Astrocyte (in vitro differentiated cells and primary cell): ENCODE data around the gene NPAS3. TPM values are rescaled to one million over a fixed set of nuclear protein-coding genes. Genes with fewer than 3 reads are reported as not detected.

ENCODE experiments used
- DNase-seq: peaks from one replicate; pipeline ENCODE4 v3.0.0-alpha.2; 2010; ENCODE audit warnings: low read depth
- FAIRE-seq: peaks from 2 replicates; lab custom pipeline; 2011; peaks lifted over from hg19 to GRCh38; lab: Jason Lieb, UNC
- H2AFZ ChIP-seq: 2 replicates; pipeline ENCODE4 v1.6.0; 2012; ENCODE audit warnings: low read depth, low read length, inconsistent platforms
- H3K27ac ChIP-seq: 2 replicates; pipeline ENCODE4 v1.5.1; 2011; ENCODE audit warnings: low read depth, low read length, inconsistent platforms
- H3K27me3 ChIP-seq: 2 replicates; pipeline ENCODE4 v1.6.0; 2011; ENCODE audit warnings: low read length, inconsistent platforms; ENCODE audit not compliant: insufficient read depth
- H3K36me3 ChIP-seq: 2 replicates; pipeline ENCODE4 v1.5.1; 2011; ENCODE audit warnings: low read length, inconsistent platforms; ENCODE audit not compliant: insufficient read depth
- H3K4me1 ChIP-seq: 2 replicates; pipeline ENCODE4 v1.5.1; 2011; ENCODE audit warnings: low read length, inconsistent platforms; ENCODE audit not compliant: insufficient read depth
- H3K4me2 ChIP-seq: 2 replicates; pipeline ENCODE4 v1.6.0; 2012; ENCODE audit warnings: low read length, inconsistent platforms
- H3K4me3 ChIP-seq: 2 replicates; pipeline ENCODE4 v1.5.1; 2011; ENCODE audit warnings: low read depth, mild to moderate bottlenecking, low read length, inconsistent platforms; ENCODE audit not compliant: insufficient read depth
- H3K79me2 ChIP-seq: 2 replicates; pipeline ENCODE4 v1.6.0; 2012; ENCODE audit warnings: mild to moderate bottlenecking, low read length, inconsistent platforms; ENCODE audit not compliant: insufficient read depth
- H3K9ac ChIP-seq: 2 replicates; pipeline ENCODE4 v1.6.0; 2012; ENCODE audit warnings: mild to moderate bottlenecking, low read length, inconsistent platforms
- H3K9me3 ChIP-seq: 2 replicates; pipeline ENCODE4 v1.5.1; 2012; ENCODE audit warnings: low read depth, mild to moderate bottlenecking, low read length, inconsistent platforms; ENCODE audit not compliant: insufficient read depth
- H4K20me1 ChIP-seq: 2 replicates; pipeline ENCODE4 v1.6.0; 2012; ENCODE audit warnings: low read length, inconsistent platforms; ENCODE audit not compliant: insufficient read depth
- H3K27ac Mint-ChIP-seq: one replicate; pipeline ENCODE4 v1.8.0; 2021; ENCODE audit warnings: mild to moderate bottlenecking, mixed read lengths; ENCODE audit not compliant: unreplicated experiment
- H3K27me3 Mint-ChIP-seq: one replicate; pipeline ENCODE4 v1.8.0; 2021; ENCODE audit warnings: low read depth, mixed read lengths; ENCODE audit not compliant: unreplicated experiment
- H3K36me3 Mint-ChIP-seq: one replicate; pipeline ENCODE4 v1.8.0; 2021; ENCODE audit warnings: low read depth, mixed read lengths; ENCODE audit not compliant: unreplicated experiment
- H3K4me1 Mint-ChIP-seq: one replicate; pipeline ENCODE4 v1.8.0; 2021; ENCODE audit warnings: low read depth, mixed read lengths; ENCODE audit not compliant: unreplicated experiment
- H3K4me3 Mint-ChIP-seq: one replicate; pipeline ENCODE4 v1.8.0; 2021; ENCODE audit warnings: mild to moderate bottlenecking, moderate library complexity, mixed read lengths; ENCODE audit not compliant: unreplicated experiment
- H3K9me3 Mint-ChIP-seq: one replicate; pipeline ENCODE4 v1.8.0; 2021; ENCODE audit warnings: mild to moderate bottlenecking, mixed read lengths; ENCODE audit not compliant: unreplicated experiment
- CTCF ChIP-seq: IDR thresholded peaks from 2 replicates; pipeline ENCODE4 v1.5.1; 2011; ENCODE audit warnings: low read depth, mild to moderate bottlenecking, inconsistent platforms, low read length, moderate library complexity; ENCODE audit not compliant: insufficient read depth
- EZH2 ChIP-seq: IDR thresholded peaks from 2 replicates; pipeline ENCODE4 v1.6.1; 2012; ENCODE audit warnings: mild to moderate bottlenecking, low read length, inconsistent platforms; ENCODE audit not compliant: insufficient read depth
- total RNA-seq: library from RNA; stranded (reverse); gene quantifications from 2 replicates; pipeline ENCODE4 v1.2.1, GENCODE V29; 2021

Gene NPAS3
- total RNA-seq, 1 donor from 2014 or later, result 2.6 TPM

GRCh38 chr14:33808187-33808586 is 869.5 kb downstream of the NPAS3 start:
- no peaks in the 10 kb centered on the region for H3K4me1 ChIP-seq
- TF ChIP-seq EZH2, result no peak
- TF ChIP-seq CTCF, result no peak
- H3K9me3 ChIP-seq, result no peaks in the 10 kb centered on the region
- no peaks in the 10 kb centered on the region for H4K20me1 ChIP-seq
- H3K27ac ChIP-seq, result no peak overlapping the region
- no peaks in the 10 kb centered on the region for H3K36me3 Mint-ChIP-seq
- H3K36me3 ChIP-seq, result no peaks in the 10 kb centered on the region
- DNase-seq (no peak), FAIRE-seq (no peak)
- no peak overlapping the region for H3K27ac Mint-ChIP-seq
- no peak overlapping the region for H3K9ac ChIP-seq
- peaks cover 4% of the 10 kb centered on the region for H3K27me3 Mint-ChIP-seq
- H3K4me2 ChIP-seq, result no peak overlapping the region
- no peak overlapping the region for H3K4me3 ChIP-seq
- H3K4me1 Mint-ChIP-seq, result no peaks in the 10 kb centered on the region
- H3K79me2 ChIP-seq, result no peaks in the 10 kb centered on the region
- H3K4me3 Mint-ChIP-seq, result no peak overlapping the region
- no peak overlapping the region for H2AFZ ChIP-seq
- H3K9me3 Mint-ChIP-seq, result no peaks in the 10 kb centered on the region
- no peaks in the 10 kb centered on the region for H3K27me3 ChIP-seq

GRCh38 chr14:33809396-33809981 is 870.8 kb downstream of the NPAS3 start:
- H3K4me2 ChIP-seq, result no peak overlapping the region
- H3K4me3 ChIP-seq, result no peak overlapping the region
- no peaks in the 10 kb centered on the region for H3K9me3 ChIP-seq
- no peak overlapping the region for H2AFZ ChIP-seq
- H3K27ac ChIP-seq, result no peak overlapping the region
- Mint-ChIP-seq H3K27me3 (peaks cover 4% of the 10 kb centered on the region), H3K27ac (no peak overlapping the region), H3K36me3 (no peaks in the 10 kb centered on the region), H3K4me3 (no peak overlapping the region), H3K4me1 (peaks cover 7% of the 10 kb centered on the region), H3K9me3 (no peaks in the 10 kb centered on the region)
- no peaks in the 10 kb centered on the region for H4K20me1 ChIP-seq
- H3K27me3 ChIP-seq, result no peaks in the 10 kb centered on the region
- TF ChIP-seq CTCF (no peak), EZH2 (no peak)
- no peak overlapping the region for H3K9ac ChIP-seq
- no peaks in the 10 kb centered on the region for H3K4me1 ChIP-seq
- DNase-seq (no peak), FAIRE-seq (no peak)
- H3K79me2 ChIP-seq, result no peaks in the 10 kb centered on the region
- H3K36me3 ChIP-seq, result no peaks in the 10 kb centered on the region

- no peak for TF ChIP-seq EZH2
- H3K27ac ChIP-seq, result no peak overlapping the region
- H3K4me1 ChIP-seq, result no peaks in the 10 kb centered on the region
- H3K36me3 ChIP-seq, result no peaks in the 10 kb centered on the region
- H3K4me3 ChIP-seq, result no peak overlapping the region
- H3K27me3 ChIP-seq, result no peaks in the 10 kb centered on the region
- H3K9ac ChIP-seq, result no peak overlapping the region
- no peak overlapping the region for H3K4me3 Mint-ChIP-seq
- H2AFZ ChIP-seq, result no peak overlapping the region
- H3K4me2 ChIP-seq, result no peak overlapping the region
- FAIRE-seq (no peak), DNase-seq (no peak)
- H3K9me3 ChIP-seq, result no peaks in the 10 kb centered on the region
- no peaks in the 10 kb centered on the region for H3K36me3 Mint-ChIP-seq
- H4K20me1 ChIP-seq, result no peaks in the 10 kb centered on the region
- H3K4me1 Mint-ChIP-seq, result peaks cover 10% of the 10 kb centered on the region
- H3K27me3 Mint-ChIP-seq, result peaks cover 4% of the 10 kb centered on the region
- no peaks in the 10 kb centered on the region for H3K79me2 ChIP-seq
- H3K27ac Mint-ChIP-seq, result no peak overlapping the region
- H3K9me3 Mint-ChIP-seq, result no peaks in the 10 kb centered on the region
These were observed 871.6 kb downstream of the NPAS3 start for GRCh38 chr14:33810308-33810707.
